Stimulated activated CD8-positive, alpha-beta memory T cell treated with anti-CD3 and anti-CD28 coated beads, Interleukin-4, amount 100 ng/mL, for 24 hours (primary cell): ENCODE results near the gene TNFRSF9.
A peak's percentile ranks its signal among the peaks of the same experiment; 100 is the strongest.
"Not testable (repeated sequence)": the region's sequence is repeated elsewhere in the genome, so short reads cannot be mapped to it uniquely, and the experiment has no call there.

Experiments used
- DNase-seq: peaks from one replicate; pipeline ENCODE4 v3.0.0-alpha.2; 2020; ENCODE audit warnings: low read depth

TNFRSF9 gene

DNA sequence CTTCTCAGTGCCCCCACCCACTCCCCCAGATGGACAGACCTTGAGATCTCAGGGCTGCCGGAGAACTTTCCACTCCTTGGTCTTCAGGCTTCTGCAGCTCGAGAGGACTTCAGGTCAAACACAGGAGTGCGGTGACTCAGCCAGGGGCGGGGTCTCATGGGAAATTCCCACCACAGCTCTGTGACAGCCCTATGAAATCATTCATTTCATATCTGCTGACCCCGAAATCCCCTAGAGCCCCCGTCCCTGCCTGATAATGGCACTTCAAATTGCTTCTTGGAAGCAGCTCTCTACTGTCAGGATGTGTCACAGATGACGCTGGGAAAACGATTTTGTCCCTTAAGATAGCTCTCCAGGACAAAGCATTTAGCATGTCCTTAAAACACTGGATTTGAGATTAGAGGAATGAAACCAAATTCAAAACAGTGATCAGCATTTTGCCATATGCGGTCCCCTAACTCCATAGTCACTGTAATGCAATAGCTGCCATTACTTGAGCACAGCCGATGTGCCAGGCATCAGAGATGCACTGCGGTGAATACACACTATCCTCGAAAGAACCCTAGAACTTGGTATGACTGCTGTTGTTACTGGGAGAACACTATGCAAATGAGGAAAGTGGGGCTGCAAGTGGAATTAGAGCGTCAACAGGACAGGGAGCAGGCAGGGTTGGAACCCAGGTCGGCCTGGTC, at the start of gene TNFRSF9:
TNFRSF9 (minus strand) TSS at position 95 of the 692 bp plus-strand sequence. CDS start 845 bp downstream, outside the sequence.
- DNase-seq = peak; percentile 86

DNA sequence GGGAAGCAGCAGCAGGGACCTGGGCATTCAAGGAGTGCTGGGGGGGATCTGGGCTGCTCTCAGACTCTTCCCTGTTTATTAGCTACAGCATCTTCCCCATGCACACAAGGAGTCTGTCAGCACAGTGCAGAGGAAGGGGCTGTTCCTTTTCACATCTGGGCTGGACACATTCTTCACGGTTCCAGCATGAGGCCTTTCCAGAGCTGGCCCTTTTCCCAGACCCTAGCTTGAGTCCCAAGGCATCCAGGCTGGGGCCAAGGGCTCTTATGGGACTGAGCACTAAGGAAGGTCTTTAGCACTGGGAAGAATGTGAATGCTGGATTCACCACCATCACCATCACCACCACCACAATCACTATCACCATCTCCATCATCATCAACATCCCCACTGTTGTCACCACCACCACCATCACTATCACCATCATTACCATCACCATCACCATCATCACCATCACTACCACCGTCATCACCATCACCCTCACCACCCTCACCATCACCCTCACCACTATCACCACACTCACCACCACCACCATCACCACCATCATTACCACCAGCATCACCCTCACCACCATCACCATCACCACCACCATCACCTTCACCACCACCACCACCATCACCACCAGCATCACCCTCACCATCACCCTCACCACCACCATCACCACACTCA, 49.3 kb upstream of the TNFRSF9 start:
- no peak for DNase-seq

DNA sequence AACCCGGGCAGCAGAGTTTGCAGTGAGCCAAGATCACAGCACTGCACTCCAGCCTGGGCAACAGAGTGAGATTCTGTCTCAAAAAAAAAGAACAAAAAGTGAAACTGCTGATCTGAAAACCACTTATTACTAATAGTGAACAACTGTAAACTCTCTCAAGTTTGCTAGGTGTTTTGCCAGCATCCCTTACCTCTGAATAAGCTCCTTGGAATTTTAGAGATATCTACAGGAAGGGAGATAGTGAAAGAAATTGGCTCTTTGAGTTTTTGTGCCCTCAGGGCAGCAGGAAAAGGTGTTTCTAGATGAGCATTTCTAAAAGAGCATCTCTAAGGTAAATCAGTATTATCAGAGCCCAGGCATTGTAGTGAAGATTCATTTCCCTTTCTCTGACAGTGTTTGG, 47.9 kb upstream of the TNFRSF9 start:
- no peak for DNase-seq

- DNase-seq = no peak
Observed at GRCh38 chr1:7987528-7987927, 46.9 kb upstream of the TNFRSF9 start.

DNA sequence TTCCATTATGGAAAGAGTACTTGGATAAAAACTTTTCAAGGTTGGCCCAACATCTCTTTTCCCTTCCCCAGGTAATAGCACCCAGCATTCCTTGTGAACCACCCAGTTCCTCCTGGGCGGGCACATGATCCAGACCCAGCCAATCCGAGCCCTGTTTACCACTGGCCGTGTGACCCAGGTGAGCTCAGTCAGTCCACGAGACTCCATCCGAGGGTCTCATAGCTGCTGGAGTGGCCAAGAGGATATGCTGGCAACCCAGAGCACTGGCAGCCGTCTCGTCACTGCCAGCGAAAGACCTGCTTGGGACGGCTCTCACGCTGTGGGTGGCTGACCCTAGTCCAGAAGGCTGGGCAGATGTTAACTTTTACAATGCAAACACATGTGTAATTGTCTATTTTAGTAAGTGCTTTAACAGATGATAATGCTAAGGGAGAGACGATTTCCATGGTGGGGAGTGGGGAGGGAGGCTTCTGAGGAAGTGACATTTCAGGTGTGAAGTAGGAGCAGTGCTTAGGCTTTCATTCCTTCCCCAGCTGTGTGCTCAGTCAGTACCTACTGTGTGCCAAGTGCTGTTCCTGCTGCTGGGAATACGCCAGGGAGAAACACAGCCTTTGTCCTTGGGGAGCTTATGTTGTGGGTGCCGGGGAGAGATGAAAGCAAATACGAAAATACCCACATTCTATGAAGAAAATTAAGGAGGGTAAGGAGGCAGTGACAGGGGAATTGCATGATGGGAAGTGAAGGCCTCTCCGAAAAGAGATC, 45.4 kb upstream of the TNFRSF9 start:
- DNase-seq = no peak

DNA sequence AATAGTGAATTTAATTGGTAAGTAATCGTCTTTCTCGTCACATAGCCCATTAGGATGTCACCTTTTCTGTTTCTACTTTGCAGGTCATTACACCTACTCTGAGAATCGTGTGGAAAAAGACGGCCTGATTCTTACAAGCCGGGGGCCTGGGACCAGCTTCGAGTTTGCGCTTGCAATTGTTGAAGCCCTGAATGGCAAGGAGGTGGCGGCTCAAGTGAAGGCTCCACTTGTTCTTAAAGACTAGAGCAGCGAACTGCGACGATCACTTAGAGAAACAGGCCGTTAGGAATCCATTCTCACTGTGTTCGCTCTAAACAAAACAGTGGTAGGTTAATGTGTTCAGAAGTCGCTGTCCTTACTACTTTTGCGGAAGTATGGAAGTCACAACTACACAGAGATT, 44.2 kb upstream of the TNFRSF9 start:
- DNase-seq = no peak

GRCh38 chr1:7983086-7983778, 42.6 kb upstream of the TNFRSF9 start:
- DNase-seq = no peak

DNA sequence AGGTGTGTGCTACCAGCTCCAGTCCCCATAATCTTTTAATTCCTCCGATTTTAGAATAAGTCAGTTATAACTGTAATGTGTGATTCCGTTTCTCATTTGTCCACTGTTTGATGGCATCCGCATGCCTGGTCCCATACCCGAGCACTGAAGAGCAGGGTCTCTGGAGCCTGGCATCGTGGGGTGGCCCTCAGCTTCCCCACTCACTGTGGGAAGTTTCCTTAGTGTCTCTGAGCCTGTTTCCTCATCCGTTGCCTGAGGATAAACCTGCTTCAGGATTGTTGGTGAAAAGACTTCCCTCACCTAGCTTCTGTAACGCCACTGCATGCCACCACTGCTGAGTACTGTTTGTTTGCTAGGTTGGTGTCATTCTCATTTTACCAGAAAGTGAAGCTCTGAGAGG, 40.3 kb upstream of the TNFRSF9 start:
- DNase-seq = no peak

GRCh38 chr1:7975212-7975865, 34.7 kb upstream of the TNFRSF9 start:
- DNase-seq = no peak

DNA sequence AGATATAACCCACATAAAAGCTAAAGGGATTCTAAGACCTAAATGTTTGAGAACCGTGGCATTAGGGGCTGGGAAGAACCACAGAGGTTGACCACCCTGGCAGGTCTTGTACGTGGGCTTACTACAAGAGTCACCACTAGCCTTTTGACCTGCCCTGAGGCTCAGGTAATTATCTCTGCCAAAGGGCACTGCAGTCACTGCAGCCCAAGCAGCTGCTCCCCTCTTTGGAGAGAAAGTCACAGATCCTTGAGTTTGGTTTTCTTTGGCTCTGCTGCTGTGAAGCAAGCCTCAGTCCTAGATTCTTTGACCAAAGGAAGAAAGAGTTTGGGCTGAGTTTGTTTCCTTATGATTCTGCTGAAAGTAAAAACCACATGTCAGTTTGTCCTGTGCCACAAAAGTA, 32.4 kb upstream of the TNFRSF9 start:
- DNase-seq = no peak

DNA sequence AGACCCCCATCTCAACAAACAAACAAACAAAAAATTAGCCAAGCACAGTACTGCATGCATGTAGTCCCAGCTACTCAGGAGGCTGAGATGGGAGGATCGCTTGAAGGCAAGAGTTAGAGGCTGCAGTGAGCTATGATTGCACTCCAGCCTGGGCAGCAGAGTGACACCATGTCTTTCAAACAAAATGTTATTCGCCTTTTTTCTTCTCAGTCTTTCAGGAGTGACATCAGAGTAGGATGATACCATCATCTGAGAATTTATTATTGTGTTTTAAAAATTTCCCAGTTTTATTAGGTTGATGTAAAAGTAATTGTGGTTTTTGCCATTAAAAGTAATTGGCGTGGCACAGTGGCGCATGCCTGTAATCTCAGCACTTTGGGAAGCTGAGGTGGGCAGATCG, 31.6 kb upstream of the TNFRSF9 start:
- DNase-seq = no peak

DNA sequence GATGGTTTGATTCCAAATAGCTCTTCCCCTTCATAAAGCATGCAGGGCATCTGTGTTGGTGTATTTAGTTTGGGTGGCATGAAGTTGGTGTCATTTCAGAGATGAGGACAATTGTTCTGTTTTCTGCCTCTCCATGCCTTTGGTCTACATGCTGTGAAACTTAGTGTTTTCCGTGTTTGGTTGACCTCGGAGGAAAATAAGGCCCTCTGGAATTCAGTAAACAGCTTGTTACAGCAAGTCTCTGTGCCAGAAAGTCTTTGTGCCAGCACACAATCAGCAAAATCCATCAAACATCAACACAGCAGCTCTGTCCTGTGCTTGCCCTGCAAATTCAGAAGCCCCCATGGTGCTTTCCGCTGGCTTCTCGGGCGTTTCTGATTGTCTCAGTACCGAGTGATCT, 30.4 kb upstream of the TNFRSF9 start:
- no peak for DNase-seq

DNA sequence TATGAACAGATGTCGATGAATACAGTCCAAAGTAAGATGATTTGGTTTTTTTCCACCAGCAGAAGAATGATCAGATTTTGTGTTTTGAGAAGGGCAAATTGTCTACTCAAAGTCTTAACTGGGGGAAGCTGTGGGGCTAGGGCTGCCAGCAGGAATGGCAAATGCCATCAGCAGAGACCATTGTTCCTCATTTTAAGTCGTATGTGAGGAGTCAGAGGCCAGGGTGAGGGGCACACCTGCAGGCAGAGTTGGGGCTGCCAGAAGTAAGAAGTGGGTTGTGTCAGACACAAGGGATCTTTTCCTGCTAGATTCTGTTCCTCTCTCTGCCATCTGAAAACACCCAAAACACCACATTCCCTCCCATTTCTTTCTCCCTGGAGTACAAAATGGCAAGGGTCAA, 29.6 kb upstream of the TNFRSF9 start:
- no peak for DNase-seq

DNA sequence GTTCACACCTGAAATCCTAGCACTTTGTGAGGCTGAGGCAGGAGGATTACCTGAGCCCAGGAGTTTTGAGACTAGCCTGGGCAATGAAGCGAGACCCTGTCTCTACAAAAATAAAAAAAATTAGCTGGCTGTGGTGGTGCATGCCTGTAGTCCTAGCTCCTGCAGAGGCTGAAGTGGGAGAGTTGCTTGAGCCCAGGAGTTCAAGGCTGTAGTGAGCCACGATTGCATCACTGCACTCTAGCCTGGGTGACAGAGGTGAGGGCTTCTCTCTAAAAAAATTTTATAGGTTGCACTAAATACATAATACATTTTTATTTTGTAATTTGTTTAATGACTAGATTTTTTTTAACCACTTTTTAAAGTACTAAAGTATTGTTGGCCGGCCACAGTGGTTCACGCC, 27.0 kb upstream of the TNFRSF9 start:
- no peak for DNase-seq

GRCh38 chr1:7967196-7967595, 26.6 kb upstream of the TNFRSF9 start:
- DNase-seq = no peak

- no peak for DNase-seq
Observed at GRCh38 chr1:7964476-7964875, 23.8 kb upstream of the TNFRSF9 start.

GRCh38 chr1:7963841-7964240, 23.2 kb upstream of the TNFRSF9 start:
- DNase-seq = not testable (repeated sequence)

DNA sequence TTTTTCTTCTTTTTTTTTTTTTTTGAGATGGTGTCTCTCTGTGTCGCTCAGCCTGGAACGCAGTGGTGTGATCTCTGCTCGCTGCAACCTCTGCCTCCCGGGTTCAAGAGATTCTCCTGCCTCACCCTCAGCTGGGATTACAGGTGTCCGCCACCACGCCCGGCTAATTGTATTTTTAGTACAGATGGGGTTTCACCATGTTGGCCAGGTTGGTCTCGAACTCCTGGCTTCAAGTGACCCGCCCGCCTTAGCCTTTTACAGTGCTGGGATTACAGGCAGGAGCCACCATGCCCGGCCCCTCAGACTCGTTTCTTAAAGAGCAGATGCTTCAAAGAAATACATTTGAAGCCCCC, 22.7 kb upstream of the TNFRSF9 start:
- DNase-seq = not testable (repeated sequence)

GRCh38 chr1:7962636-7963377, 22.2 kb upstream of the TNFRSF9 start:
- no peak for DNase-seq

DNA sequence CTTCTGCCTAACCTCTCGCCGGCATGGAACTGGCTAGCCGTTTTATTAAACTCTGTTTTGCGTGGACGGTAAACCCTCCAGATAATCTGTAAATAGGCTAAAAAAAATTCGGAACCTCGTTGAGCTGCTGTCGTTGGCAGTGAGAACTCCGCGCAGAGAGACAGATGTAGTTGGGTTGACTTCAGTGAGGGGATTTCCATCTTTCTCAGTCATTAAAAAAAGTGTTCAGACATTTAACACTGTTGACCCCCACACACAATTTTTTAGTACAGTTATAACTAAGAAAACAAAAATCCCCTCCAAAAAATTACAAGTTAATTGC, 21.3 kb upstream of the TNFRSF9 start:
- DNase-seq = no peak

DNA sequence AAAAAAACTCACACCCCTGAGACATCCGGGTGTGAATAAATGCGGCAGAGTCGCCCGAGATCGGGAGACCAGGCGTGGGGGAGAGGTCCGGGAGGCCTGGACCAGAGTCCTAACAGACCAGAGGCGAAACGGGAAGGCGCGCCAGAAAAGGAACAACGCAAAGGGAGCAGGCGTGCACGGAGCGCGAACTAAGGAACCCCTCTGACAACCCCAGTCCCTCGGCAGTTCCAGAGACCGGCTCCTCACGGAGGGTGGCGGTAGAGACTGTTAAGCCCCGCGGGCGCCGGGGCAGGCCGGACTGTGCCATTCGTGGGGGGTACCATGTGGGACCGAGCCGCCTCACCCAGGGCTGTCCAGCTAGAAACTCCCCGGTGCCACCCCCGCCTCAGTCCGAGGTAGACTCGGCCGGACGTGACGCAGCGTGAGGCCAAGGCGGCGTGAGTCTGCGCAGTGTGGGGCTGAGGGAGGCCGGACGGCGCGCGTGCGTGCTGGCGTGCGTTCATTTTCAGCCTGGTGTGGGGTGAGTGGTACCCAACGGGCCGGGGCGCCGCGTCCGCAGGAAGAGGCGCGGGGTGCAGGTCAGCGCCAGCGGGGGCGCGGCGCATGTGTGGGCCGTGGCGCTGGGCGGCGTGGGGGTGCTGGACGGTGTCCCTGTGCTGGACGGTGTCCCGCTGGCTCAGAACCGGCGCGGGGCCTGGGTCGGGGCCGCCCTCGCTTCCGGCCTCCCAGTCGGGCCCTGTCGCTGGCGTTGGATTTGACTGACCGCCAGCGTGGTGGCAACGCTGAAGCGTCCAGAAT, 20.8 kb upstream of the TNFRSF9 start, which contains the start of gene PARK7:
PARK7 (plus strand) TSS at position 496 of the 798 bp plus-strand sequence. CDS start 1,075 bp downstream, outside the sequence.
- peak; percentile 100 for DNase-seq
